GM23248 (cell line): ENCODE results near the gene LRCH4.

Source experiments
- EZH2 ChIP-seq: fragments of 200-600 bp; sonication (generic); IDR thresholded peaks from 2 replicates; pipeline ENCODE4 v1.6.1; 2018; ENCODE audit warnings: antibody characterized with exemption, mild to moderate bottlenecking; ENCODE audit not compliant: insufficient read depth, poor library complexity, severe bottlenecking
- EZH2phosphoT487 ChIP-seq: fragments of 200-600 bp; sonication (generic); IDR thresholded peaks from 2 replicates; pipeline ENCODE4 v1.6.1; 2018; ENCODE audit warnings: antibody characterized with exemption, moderate library complexity, mild to moderate bottlenecking, low read depth; ENCODE audit not compliant: insufficient read depth

- TF ChIP-seq EZH2 (no peak), EZH2phosphoT487 (no peak)
These were observed 40.8 kb upstream of the LRCH4 start for GRCh38 chr7:100626530-100627237.
